Tibial nerve (tissue), 3 donors: Measurements from ENCODE around the gene OLFM1.

Experiments
- POLR2A ChIP-seq, 2 donors: fragments of 450-650 bp; IDR thresholded peaks; one replicate each; pipeline ENCODE4 v1.6.1; 2017; ENCODE audit warnings: antibody characterized with exemption in 2 of 2, mild to moderate bottlenecking in 2 of 2, moderate library complexity in 2 of 2
- TF ChIP-seq, protein P1 (sequence below), 5 experiments: fragments of 200-600 bp in 3 of 5; fragments of 450-650 bp in 2 of 5; sonication (generic) in 3 of 5; IDR thresholded peaks; one replicate each; pipeline ENCODE4 v1.5.1; 2016 to 2019; ENCODE audit warnings: antibody characterized with exemption in 5 of 5, mild to moderate bottlenecking in 3 of 5, moderate library complexity in 2 of 5

- TF ChIP-seq, protein P1, sequence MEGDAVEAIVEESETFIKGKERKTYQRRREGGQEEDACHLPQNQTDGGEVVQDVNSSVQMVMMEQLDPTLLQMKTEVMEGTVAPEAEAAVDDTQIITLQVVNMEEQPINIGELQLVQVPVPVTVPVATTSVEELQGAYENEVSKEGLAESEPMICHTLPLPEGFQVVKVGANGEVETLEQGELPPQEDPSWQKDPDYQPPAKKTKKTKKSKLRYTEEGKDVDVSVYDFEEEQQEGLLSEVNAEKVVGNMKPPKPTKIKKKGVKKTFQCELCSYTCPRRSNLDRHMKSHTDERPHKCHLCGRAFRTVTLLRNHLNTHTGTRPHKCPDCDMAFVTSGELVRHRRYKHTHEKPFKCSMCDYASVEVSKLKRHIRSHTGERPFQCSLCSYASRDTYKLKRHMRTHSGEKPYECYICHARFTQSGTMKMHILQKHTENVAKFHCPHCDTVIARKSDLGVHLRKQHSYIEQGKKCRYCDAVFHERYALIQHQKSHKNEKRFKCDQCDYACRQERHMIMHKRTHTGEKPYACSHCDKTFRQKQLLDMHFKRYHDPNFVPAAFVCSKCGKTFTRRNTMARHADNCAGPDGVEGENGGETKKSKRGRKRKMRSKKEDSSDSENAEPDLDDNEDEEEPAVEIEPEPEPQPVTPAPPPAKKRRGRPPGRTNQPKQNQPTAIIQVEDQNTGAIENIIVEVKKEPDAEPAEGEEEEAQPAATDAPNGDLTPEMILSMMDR (IDR thresholded peaks at IDR 0.05): no peak
- no peak for TF ChIP-seq POLR2A (IDR thresholded peaks at IDR 0.05)
These were observed 14.9 kb downstream of the OLFM1 start for GRCh38 chr9:135102331-135102730.
